Measurements from ENCODE around the gene CHCHD6.

Gene CHCHD6

GRCh38 chr3:126836220-126836860 is 132.3 kb downstream of the CHCHD6 start:
- H3K27ac Mint-ChIP-seq, result no peak overlapping the region
- H3K9me3 Mint-ChIP-seq, result no peaks in the 10 kb centered on the region
- peaks cover 0 to 2% of the 10 kb centered on the region in 2 donors for H3K4me1 Mint-ChIP-seq
- H3K36me3 Mint-ChIP-seq, result peaks cover 7 to 14% of the 10 kb centered on the region in 2 donors
- H3K27me3 Mint-ChIP-seq, result no peaks in the 10 kb centered on the region
- no peak overlapping the region for H3K4me3 Mint-ChIP-seq
- DNase-seq (no peak), ATAC-seq (replicated peaks) (no peak)

DNA sequence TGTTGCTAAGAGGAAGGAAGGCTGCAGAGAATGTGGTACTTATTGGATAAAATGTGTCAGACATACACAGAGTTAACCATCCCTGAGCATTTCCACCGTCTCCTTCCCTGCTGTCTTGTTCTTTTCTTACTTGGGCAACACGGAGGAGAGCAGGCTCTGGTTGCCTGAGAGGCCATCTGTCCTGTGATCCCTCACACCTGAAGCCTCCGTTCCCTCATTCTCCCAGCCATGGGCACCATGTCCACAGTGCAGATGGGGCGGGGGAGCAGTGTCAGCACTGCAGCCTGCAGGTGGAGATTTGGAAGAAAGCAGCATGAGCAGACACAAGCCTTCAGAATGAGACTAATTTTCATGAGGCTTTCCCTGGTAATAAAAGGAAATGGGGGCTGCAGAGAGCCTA is 133.7 kb downstream of the CHCHD6 start:
- no peaks in the 10 kb centered on the region for H3K9me3 Mint-ChIP-seq
- no peak overlapping the region for H3K4me3 Mint-ChIP-seq
- no peak for DNase-seq
- H3K27ac Mint-ChIP-seq, result no peak overlapping the region
- peaks cover 5 to 9% of the 10 kb centered on the region in 2 donors for H3K36me3 Mint-ChIP-seq
- H3K27me3 Mint-ChIP-seq, result no peaks in the 10 kb centered on the region
- H3K4me1 Mint-ChIP-seq, result no peaks in the 10 kb centered on the region
- ATAC-seq (replicated peaks), result no peak

DNA sequence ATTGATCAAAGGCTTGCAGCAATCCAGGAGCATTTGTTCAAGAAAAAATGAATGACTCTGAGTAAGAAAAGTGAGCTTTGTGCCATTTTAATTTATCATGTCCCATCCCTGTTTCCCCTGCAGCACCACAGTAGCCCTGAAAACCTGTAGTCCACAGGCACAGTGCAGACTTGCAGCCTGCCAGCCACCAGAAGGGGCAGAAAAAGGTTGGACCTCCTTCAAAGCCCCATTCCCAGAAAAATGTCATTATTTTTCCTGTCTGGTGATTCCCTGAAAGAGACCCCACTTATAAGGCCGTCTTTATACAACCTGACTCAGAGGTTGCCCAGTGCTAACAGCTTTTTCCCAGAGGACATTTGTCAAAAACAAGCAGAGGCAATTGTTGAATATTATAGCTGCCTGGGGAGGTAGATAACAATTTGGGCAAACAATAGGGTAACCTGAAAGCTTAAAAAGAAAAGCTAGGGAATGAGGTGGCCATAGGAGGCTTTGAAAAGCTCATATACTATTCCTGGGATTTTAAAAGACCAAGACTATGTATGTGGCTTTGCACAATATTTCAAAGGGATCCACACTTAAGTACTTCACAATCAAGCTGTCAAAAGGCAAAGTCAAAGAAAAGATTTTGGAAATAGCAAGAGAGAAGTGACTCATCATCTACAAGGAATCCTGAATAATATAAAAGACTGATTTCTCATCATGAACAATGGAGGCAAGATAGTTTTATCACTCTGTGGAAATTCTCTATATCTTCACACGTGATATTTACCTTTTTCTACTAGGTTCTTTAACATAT is 142.1 kb downstream of the CHCHD6 start:
- Mint-ChIP-seq H3K27me3 (no peaks in the 10 kb centered on the region), H3K4me3 (no peak overlapping the region), H3K4me1 (no peaks in the 10 kb centered on the region), H3K9me3 (no peaks in the 10 kb centered on the region), H3K27ac (no peak overlapping the region), H3K36me3 (peaks cover 2 to 4% of the 10 kb centered on the region in 2 donors)
- ATAC-seq (replicated peaks) (no peak), DNase-seq (no peak)

- Mint-ChIP-seq H3K9me3 (no peaks in the 10 kb centered on the region), H3K4me3 (no peak overlapping the region), H3K27ac (no peak overlapping the region), H3K27me3 (no peaks in the 10 kb centered on the region), H3K4me1 (no peaks in the 10 kb centered on the region), H3K36me3 (peaks cover 2 to 4% of the 10 kb centered on the region in 2 donors)
- DNase-seq (no peak), ATAC-seq (replicated peaks) (no peak)
Observed at GRCh38 chr3:126847061-126847460, 143.0 kb downstream of the CHCHD6 start.

DNA sequence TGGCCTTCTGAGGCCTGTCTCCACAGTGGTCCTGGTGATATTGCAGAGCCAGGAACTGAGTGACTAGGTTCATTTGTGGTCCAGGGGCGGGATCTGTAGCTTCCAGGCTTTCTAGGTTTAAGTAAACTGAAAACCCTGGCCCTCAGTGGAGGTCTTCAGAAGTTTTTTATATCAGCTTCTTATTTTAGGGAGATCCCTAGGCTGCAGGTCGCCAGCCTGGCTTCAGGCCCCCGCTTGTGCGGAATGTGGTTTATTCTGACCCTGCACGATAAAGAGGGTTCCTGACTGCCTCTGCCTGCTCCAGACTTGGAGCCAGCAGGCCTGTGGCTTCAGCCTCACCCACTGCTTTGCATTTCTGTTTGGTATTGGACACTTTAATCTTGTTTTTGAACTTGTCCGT is 145.0 kb downstream of the CHCHD6 start:
- peaks cover 4 to 7% of the 10 kb centered on the region in 2 donors for H3K36me3 Mint-ChIP-seq
- no peak overlapping the region for H3K27ac Mint-ChIP-seq
- ATAC-seq (replicated peaks) (no peak), DNase-seq (no peak)
- H3K4me1 Mint-ChIP-seq, result no peaks in the 10 kb centered on the region
- no peaks in the 10 kb centered on the region for H3K9me3 Mint-ChIP-seq
- H3K4me3 Mint-ChIP-seq, result no peak overlapping the region
- no peaks in the 10 kb centered on the region for H3K27me3 Mint-ChIP-seq

DNA sequence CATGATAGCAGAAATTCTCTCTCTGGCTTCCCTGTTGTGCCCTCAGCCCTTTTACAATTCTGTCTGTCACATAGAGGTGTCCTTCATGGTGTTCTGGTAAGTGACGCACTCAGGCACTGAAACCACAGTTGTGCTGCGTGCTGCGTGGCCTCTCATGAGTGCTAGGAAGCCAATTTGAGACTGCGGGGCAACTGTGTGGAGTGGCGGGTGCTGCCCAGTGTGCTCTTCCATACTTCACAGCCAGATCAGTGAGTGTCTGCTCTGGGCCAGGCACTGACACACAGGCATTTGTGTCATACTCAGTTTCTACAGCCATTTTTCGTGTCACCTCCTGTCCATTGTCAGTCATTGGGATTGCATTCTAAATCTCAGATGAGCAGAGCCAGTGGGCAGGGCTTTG is 145.7 kb downstream of the CHCHD6 start:
- no peak for ATAC-seq (replicated peaks)
- H3K27me3 Mint-ChIP-seq, result no peaks in the 10 kb centered on the region
- no peaks in the 10 kb centered on the region for H3K4me1 Mint-ChIP-seq
- DNase-seq, result no peak
- H3K27ac Mint-ChIP-seq, result no peak overlapping the region
- peaks cover 7% of the 10 kb centered on the region in 2 donors for H3K36me3 Mint-ChIP-seq
- H3K9me3 Mint-ChIP-seq, result no peaks in the 10 kb centered on the region
- H3K4me3 Mint-ChIP-seq, result no peak overlapping the region

GRCh38 chr3:126850370-126851085 is 146.5 kb downstream of the CHCHD6 start:
- Mint-ChIP-seq H3K4me3 (no peak overlapping the region), H3K36me3 (peaks cover 7 to 11% of the 10 kb centered on the region in 2 donors), H3K27ac (no peak overlapping the region), H3K9me3 (no peaks in the 10 kb centered on the region), H3K27me3 (no peaks in the 10 kb centered on the region), H3K4me1 (no peaks in the 10 kb centered on the region)
- DNase-seq (no peak), ATAC-seq (replicated peaks) (no peak)

- Mint-ChIP-seq H3K27ac (no peak overlapping the region), H3K4me3 (no peak overlapping the region), H3K9me3 (no peaks in the 10 kb centered on the region), H3K36me3 (peaks cover 7 to 11% of the 10 kb centered on the region in 2 donors), H3K4me1 (no peaks in the 10 kb centered on the region), H3K27me3 (no peaks in the 10 kb centered on the region)
- no peak for ATAC-seq (replicated peaks)
- DNase-seq, result no peak
Observed at GRCh38 chr3:126851382-126851781, 147.3 kb downstream of the CHCHD6 start.

DNA sequence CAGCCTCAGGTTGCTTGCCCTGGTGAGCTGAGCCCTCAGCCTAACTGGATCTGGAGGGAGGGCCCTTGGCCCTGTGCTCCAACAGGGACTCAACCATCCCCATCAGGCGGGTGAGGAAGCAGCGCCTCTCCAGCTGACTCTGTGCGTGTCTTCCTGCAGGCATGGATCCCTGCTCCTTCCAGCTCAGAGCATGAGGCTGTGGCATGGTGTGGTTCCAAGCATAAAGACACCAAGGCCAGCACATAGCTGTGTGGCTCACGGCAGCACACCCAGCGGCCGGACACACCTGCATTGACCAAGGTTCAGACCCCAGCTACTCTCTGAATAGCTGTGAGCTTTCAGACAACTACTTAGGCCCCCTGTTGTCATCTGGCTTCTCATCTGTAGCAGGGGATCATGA is 147.9 kb downstream of the CHCHD6 start:
- no peak overlapping the region for H3K4me3 Mint-ChIP-seq
- H3K27ac Mint-ChIP-seq, result no peak overlapping the region
- H3K9me3 Mint-ChIP-seq, result no peaks in the 10 kb centered on the region
- no peak for DNase-seq
- no peak for ATAC-seq (replicated peaks)
- H3K4me1 Mint-ChIP-seq, result no peaks in the 10 kb centered on the region
- H3K36me3 Mint-ChIP-seq, result peaks cover 7 to 12% of the 10 kb centered on the region in 2 donors
- H3K27me3 Mint-ChIP-seq, result no peaks in the 10 kb centered on the region

DNA sequence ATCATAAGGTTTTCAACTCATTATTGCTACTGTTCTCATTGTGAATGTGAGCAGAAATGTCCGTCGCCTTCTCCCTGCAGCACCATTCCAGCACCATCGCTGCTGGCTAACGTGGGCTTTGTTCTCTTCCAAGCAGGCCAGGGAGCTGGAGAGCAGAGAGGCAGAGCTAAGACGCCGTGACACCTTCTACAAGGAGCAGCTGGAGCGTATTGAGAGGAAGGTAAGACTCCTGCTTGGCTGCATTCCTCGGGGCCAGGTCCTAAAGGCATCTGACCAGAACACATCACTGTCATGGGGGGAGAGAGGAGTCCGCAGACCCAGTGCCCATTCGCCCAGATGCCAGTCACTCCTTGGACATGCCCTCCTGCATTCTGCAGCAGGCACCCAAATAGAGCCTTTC is 148.5 kb downstream of the CHCHD6 start:
- Mint-ChIP-seq H3K27ac (no peak overlapping the region), H3K4me1 (no peaks in the 10 kb centered on the region), H3K27me3 (no peaks in the 10 kb centered on the region), H3K36me3 (peaks cover 7 to 17% of the 10 kb centered on the region in 2 donors), H3K4me3 (no peak overlapping the region), H3K9me3 (no peaks in the 10 kb centered on the region)
- ATAC-seq (replicated peaks) (no peak), DNase-seq (no peak)

- H3K27ac Mint-ChIP-seq, result no peak overlapping the region
- H3K36me3 Mint-ChIP-seq, result peaks cover 8 to 19% of the 10 kb centered on the region in 2 donors
- H3K4me1 Mint-ChIP-seq, result no peaks in the 10 kb centered on the region
- H3K4me3 Mint-ChIP-seq, result no peak overlapping the region
- H3K27me3 Mint-ChIP-seq, result no peaks in the 10 kb centered on the region
- H3K9me3 Mint-ChIP-seq, result no peaks in the 10 kb centered on the region
- DNase-seq (no peak), ATAC-seq (replicated peaks) (no peak)
Observed at GRCh38 chr3:126854666-126855065, 150.6 kb downstream of the CHCHD6 start.

DNA sequence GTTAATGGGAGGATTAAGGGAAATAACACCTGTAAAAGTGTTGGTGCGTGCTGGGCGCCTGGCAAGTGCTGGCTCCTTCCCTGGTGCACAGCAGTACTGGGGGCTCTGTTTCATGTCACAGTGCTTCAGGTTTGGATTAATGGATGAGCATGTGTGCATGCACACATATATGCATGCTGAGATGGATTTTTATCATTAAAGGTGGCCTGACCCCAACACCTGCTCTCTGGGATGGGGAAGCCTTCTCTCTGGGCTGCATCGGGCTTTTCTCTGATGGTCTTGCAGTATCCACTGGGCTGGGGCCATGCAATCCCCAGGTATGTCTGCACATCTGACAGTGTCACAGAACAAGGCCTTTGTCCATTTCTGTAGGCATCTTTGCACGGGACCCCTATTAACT is 151.3 kb downstream of the CHCHD6 start:
- peaks cover 0 to 2% of the 10 kb centered on the region in 2 donors for H3K4me1 Mint-ChIP-seq
- DNase-seq (no peak), ATAC-seq (replicated peaks) (no peak)
- peaks cover 14 to 24% of the 10 kb centered on the region in 2 donors for H3K36me3 Mint-ChIP-seq
- no peak overlapping the region for H3K27ac Mint-ChIP-seq
- no peaks in the 10 kb centered on the region for H3K9me3 Mint-ChIP-seq
- H3K4me3 Mint-ChIP-seq, result no peak overlapping the region
- no peaks in the 10 kb centered on the region for H3K27me3 Mint-ChIP-seq

GRCh38 chr3:126857928-126858327 is 153.9 kb downstream of the CHCHD6 start:
- Mint-ChIP-seq H3K36me3 (peaks cover 11 to 21% of the 10 kb centered on the region in 2 donors), H3K27me3 (no peaks in the 10 kb centered on the region), H3K4me3 (no peak overlapping the region), H3K9me3 (no peaks in the 10 kb centered on the region), H3K4me1 (peaks cover 0 to 2% of the 10 kb centered on the region in 2 donors), H3K27ac (no peak overlapping the region)
- ATAC-seq (replicated peaks) (no peak), DNase-seq (no peak)

DNA sequence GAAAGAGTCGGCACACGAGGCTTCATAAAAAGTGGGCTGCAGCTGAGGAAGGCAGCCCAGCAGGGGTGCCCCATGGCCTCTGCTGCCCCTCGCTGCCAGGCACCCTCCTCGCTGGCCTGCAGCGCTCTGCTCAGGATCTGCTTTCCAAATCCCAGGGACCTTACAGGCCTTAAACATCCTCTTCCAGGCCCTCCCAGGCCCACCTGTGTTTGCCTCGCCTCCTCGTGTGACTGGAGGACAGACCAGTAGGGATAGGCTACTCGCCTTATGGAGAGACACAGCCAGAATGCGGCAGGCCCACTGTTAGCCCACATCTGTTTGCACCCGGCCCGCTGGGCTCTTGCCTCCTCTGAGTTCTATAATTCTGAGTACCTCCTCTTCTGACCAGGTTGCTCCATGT is 154.4 kb downstream of the CHCHD6 start:
- no peak overlapping the region for H3K27ac Mint-ChIP-seq
- ATAC-seq (replicated peaks), result no peak
- no peak for DNase-seq
- no peaks in the 10 kb centered on the region for H3K27me3 Mint-ChIP-seq
- no peak overlapping the region for H3K4me3 Mint-ChIP-seq
- no peaks in the 10 kb centered on the region for H3K9me3 Mint-ChIP-seq
- H3K36me3 Mint-ChIP-seq, result peaks cover 11 to 21% of the 10 kb centered on the region in 2 donors
- peaks cover 0 to 2% of the 10 kb centered on the region in 2 donors for H3K4me1 Mint-ChIP-seq

DNA sequence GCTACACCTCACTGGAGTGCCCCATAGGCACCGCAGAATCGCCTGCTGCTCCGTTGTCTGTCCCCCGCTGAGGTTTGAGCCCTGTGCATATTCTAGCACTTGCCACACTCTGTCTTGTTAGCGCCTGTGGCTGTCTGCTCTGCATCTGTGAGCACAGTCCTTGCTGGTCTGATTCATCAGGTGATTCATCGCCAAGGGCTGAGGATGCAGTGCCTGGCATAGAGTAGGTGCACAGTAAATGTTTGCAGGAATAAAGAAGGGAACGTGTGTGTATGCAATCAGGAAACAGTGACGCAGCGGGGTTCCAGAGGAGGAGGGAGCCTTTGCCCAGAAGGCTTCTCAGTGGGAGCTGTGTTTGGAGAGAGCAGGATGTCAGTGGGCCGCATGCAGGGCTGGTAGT is 154.8 kb downstream of the CHCHD6 start:
- Mint-ChIP-seq H3K27me3 (no peaks in the 10 kb centered on the region), H3K4me1 (peaks cover 0 to 2% of the 10 kb centered on the region in 2 donors), H3K36me3 (peaks cover 12 to 26% of the 10 kb centered on the region in 2 donors), H3K4me3 (no peak overlapping the region), H3K27ac (no peak overlapping the region), H3K9me3 (no peaks in the 10 kb centered on the region)
- DNase-seq (no peak), ATAC-seq (replicated peaks) (no peak)

Measured in stimulated activated naive B cell treated with anti-CD40 and anti-IgM and Interleukin-4, amounts not matched to agents 10 μg/mL and 1 μg/mL and 100 μg/mL, for 72 hours (primary cell).